ENCODE results near the gene ETNK1.

- TF ChIP-seq CTCF (IDR thresholded peaks at IDR 0.05; ENCODE audit: low read depth, low read length) (no peak), MYC (IDR thresholded peaks at IDR 0.05; ENCODE audit: low read depth, low read length) (no peak), POLR2A (IDR thresholded peaks at IDR 0.05; ENCODE audit: extremely low read depth, insufficient read length) (no peak)
Measured at GRCh38 chr12:22593864-22594263, 31.1 kb upstream of the ETNK1 start.

Measured in NB4 (cell line).